CD4-positive, CD25-positive, alpha-beta regulatory T cell (primary cell): ENCODE measurements around the gene CKAP4. TPM values are rescaled to one million over a fixed set of nuclear protein-coding genes. Genes with fewer than 3 reads are reported as not detected.

Source experiments
- ATAC-seq, 2 donors: fragments of 150-1000 bp; cut with Tn5 transposase; one replicate each; pipeline ENCODE4 v1.10.0; 2021; ENCODE audit warnings: low read depth in 2 of 2, moderate number of reproducible peaks in 2 of 2, moderate library complexity in 1 of 2
- DNase-seq, 3 donors: peaks; one replicate each; pipeline versions ENCODE4 v3.0.0 to v3.0.0-alpha.2; 2012 to 2022; ENCODE audit warnings: mixed read lengths in 1 of 3
- H3K27ac ChIP-seq: one replicate; pipeline ENCODE4 v1.7.0; 2013; ENCODE audit warnings: mild to moderate bottlenecking, low read length; ENCODE audit not compliant: insufficient read depth, poor library complexity, severe bottlenecking
- H3K27me3 ChIP-seq: one replicate; pipeline ENCODE4 v1.7.0; 2013; ENCODE audit warnings: low read length; ENCODE audit not compliant: control insufficient read depth, insufficient read depth
- H3K36me3 ChIP-seq: one replicate; pipeline ENCODE4 v1.7.0; 2013; ENCODE audit warnings: mild to moderate bottlenecking, low read length, moderate library complexity; ENCODE audit not compliant: control insufficient read depth, insufficient read depth
- H3K4me1 ChIP-seq: 2 replicates; pipeline ENCODE4 v1.7.0; 2013; ENCODE audit warnings: mild to moderate bottlenecking, low read length; ENCODE audit not compliant: insufficient read depth, control insufficient read depth, poor library complexity, severe bottlenecking
- H3K4me3 ChIP-seq: one replicate; pipeline ENCODE4 v1.7.0; 2013; ENCODE audit warnings: low read depth, mild to moderate bottlenecking, low read length, moderate library complexity
- H3K9me3 ChIP-seq, 2 experiments: 1 replicate in 1 of 2; 2 replicates in 1 of 2; pipeline ENCODE4 v1.7.0; 2013; ENCODE audit warnings: low read length in 2 of 2, mild to moderate bottlenecking in 1 of 2, moderate library complexity in 1 of 2; ENCODE audit not compliant: control insufficient read depth in 2 of 2
- H3K27ac Mint-ChIP-seq, 3 donors: one replicate each; pipeline ENCODE4 v1.8.0; 2020 to 2022; ENCODE audit warnings: mild to moderate bottlenecking in 3 of 3, mixed read lengths in 3 of 3, moderate library complexity in 2 of 3
- H3K27me3 Mint-ChIP-seq: one replicate; pipeline ENCODE4 v1.8.0; 2022; ENCODE audit warnings: mild to moderate bottlenecking, mixed read lengths
- H3K36me3 Mint-ChIP-seq: one replicate; pipeline ENCODE4 v1.8.0; 2020; ENCODE audit warnings: mixed read lengths
- H3K4me1 Mint-ChIP-seq, 4 donors: one replicate each; pipeline ENCODE4 v1.8.0; 2020 to 2022; ENCODE audit warnings: mixed read lengths in 4 of 4, mild to moderate bottlenecking in 1 of 4
- H3K4me3 Mint-ChIP-seq, 4 donors: one replicate each; pipeline ENCODE4 v1.8.0; 2020 to 2022; ENCODE audit warnings: mild to moderate bottlenecking in 4 of 4, mixed read lengths in 4 of 4, moderate library complexity in 3 of 4
- H3K9me3 Mint-ChIP-seq, 7 donors: one replicate each; pipeline ENCODE4 v1.8.0; 2020 to 2022; ENCODE audit warnings: mixed read lengths in 7 of 7, mild to moderate bottlenecking in 3 of 7, moderate library complexity in 2 of 7
- polyA plus RNA-seq, 4 donors: library from polyadenylated mRNA; unstranded; fragments of 300-500 nt; fragmentation: Illumina TruSeq; gene quantifications; one replicate each; pipeline ENCODE4 v1.2.3, GENCODE V29; 2021
- total RNA-seq: library from RNA; stranded (reverse); gene quantifications from one replicate; pipeline ENCODE4 v1.2.3, GENCODE V29; 2022

Gene CKAP4
- total and polyA plus RNA-seq, 5 donors from 2014 or later: 3.4 to 6.0 (median 4.3) TPM

GRCh38 chr12:106213662-106214061, 34.2 kb downstream of the CKAP4 start:
- Mint-ChIP-seq H3K9me3 (peaks cover 0 to 11% (median 4%) of the 10 kb centered on the region in 7 donors), H3K4me3 (no peak overlapping the region), H3K4me1 (no peaks in the 10 kb centered on the region), H3K27me3 (peaks cover 12% of the 10 kb centered on the region), H3K36me3 (no peaks in the 10 kb centered on the region), H3K27ac (no peak overlapping the region)
- no peak for ATAC-seq
- Histone ChIP-seq H3K36me3 (no peaks in the 10 kb centered on the region), H3K4me3 (no peak overlapping the region), H3K4me1 (no peaks in the 10 kb centered on the region), H3K27ac (no peak overlapping the region), H3K9me3 (peaks cover 0 to 8% of the 10 kb centered on the region in 2 experiments), H3K27me3 (no peaks in the 10 kb centered on the region)
- DNase-seq: no peak

GRCh38 chr12:106211973-106212372, 35.8 kb downstream of the CKAP4 start:
- H3K27ac ChIP-seq: no peak overlapping the region
- H3K9me3 ChIP-seq: no peaks in the 10 kb centered on the region
- no peaks in the 10 kb centered on the region for H3K4me1 Mint-ChIP-seq
- H3K27ac Mint-ChIP-seq: no peak overlapping the region
- no peak overlapping the region for H3K4me3 Mint-ChIP-seq
- H3K27me3 ChIP-seq: no peaks in the 10 kb centered on the region
- no peaks in the 10 kb centered on the region for H3K36me3 Mint-ChIP-seq
- peaks cover 11% of the 10 kb centered on the region for H3K27me3 Mint-ChIP-seq
- no peaks in the 10 kb centered on the region for H3K4me1 ChIP-seq
- no peak overlapping the region for H3K4me3 ChIP-seq
- ATAC-seq: no peak
- H3K9me3 Mint-ChIP-seq: peaks cover 0 to 9% (median 3%) of the 10 kb centered on the region in 7 donors
- no peak for DNase-seq
- no peaks in the 10 kb centered on the region for H3K36me3 ChIP-seq

- Mint-ChIP-seq H3K27ac (no peak overlapping the region), H3K36me3 (no peaks in the 10 kb centered on the region), H3K27me3 (peaks cover 4% of the 10 kb centered on the region), H3K4me1 (no peaks in the 10 kb centered on the region), H3K4me3 (peak overlapping the region in 1 of 4 donors; percentile 44), H3K9me3 (peaks cover 0 to 9% (median 4%) of the 10 kb centered on the region in 7 donors)
- peaks cover 2% of the 10 kb centered on the region for H3K27me3 ChIP-seq
- H3K36me3 ChIP-seq: no peaks in the 10 kb centered on the region
- no peak overlapping the region for H3K4me3 ChIP-seq
- no peak for DNase-seq
- peaks cover 0 to 2% of the 10 kb centered on the region in 2 experiments for H3K9me3 ChIP-seq
- no peak overlapping the region for H3K27ac ChIP-seq
- no peaks in the 10 kb centered on the region for H3K4me1 ChIP-seq
- ATAC-seq: no peak
Observed at GRCh38 chr12:106205208-106206069, 42.4 kb downstream of the CKAP4 start.

GRCh38 chr12:106204312-106204711, 43.5 kb downstream of the CKAP4 start:
- peaks cover 0 to 2% of the 10 kb centered on the region in 2 experiments for H3K9me3 ChIP-seq
- peaks cover 0 to 9% (median 4%) of the 10 kb centered on the region in 7 donors for H3K9me3 Mint-ChIP-seq

GRCh38 chr12:106197906-106198623, 49.8 kb downstream of the CKAP4 start:
- ATAC-seq (no peak), DNase-seq (no peak)
- Mint-ChIP-seq H3K27ac (peak overlapping the region in 1 of 3 donors; percentile 27), H3K36me3 (no peaks in the 10 kb centered on the region), H3K9me3 (peaks cover 0 to 1% (median 0%) of the 10 kb centered on the region in 7 donors), H3K4me3 (no peak overlapping the region), H3K4me1 (no peaks in the 10 kb centered on the region), H3K27me3 (peaks cover 6% of the 10 kb centered on the region)
- Histone ChIP-seq H3K4me1 (no peaks in the 10 kb centered on the region), H3K27ac (no peak overlapping the region), H3K36me3 (no peaks in the 10 kb centered on the region), H3K9me3 (no peaks in the 10 kb centered on the region), H3K27me3 (peaks cover 6% of the 10 kb centered on the region), H3K4me3 (no peak overlapping the region)

More at GRCh38 chr12:106204312-106204711, 43.5 kb downstream of the CKAP4 start:
- H3K27me3 ChIP-seq: peaks cover 2% of the 10 kb centered on the region
- Mint-ChIP-seq H3K4me1 (no peaks in the 10 kb centered on the region), H3K27me3 (peaks cover 4% of the 10 kb centered on the region), H3K36me3 (no peaks in the 10 kb centered on the region), H3K4me3 (no peak overlapping the region), H3K27ac (no peak overlapping the region)
- no peak overlapping the region for H3K4me3 ChIP-seq
- no peaks in the 10 kb centered on the region for H3K36me3 ChIP-seq
- DNase-seq: no peak
- H3K4me1 ChIP-seq: no peaks in the 10 kb centered on the region
- ATAC-seq: no peak
- no peak overlapping the region for H3K27ac ChIP-seq

- Mint-ChIP-seq H3K9me3 (peaks cover 0 to 2% (median 0%) of the 10 kb centered on the region in 7 donors), H3K27me3 (peaks cover 6% of the 10 kb centered on the region), H3K36me3 (no peaks in the 10 kb centered on the region), H3K4me1 (no peaks in the 10 kb centered on the region), H3K4me3 (no peak overlapping the region), H3K27ac (no peak overlapping the region)
- no peak for ATAC-seq
- peaks cover 6% of the 10 kb centered on the region for H3K27me3 ChIP-seq
- no peak overlapping the region for H3K27ac ChIP-seq
- H3K36me3 ChIP-seq: no peaks in the 10 kb centered on the region
- no peak for DNase-seq
- no peak overlapping the region for H3K4me3 ChIP-seq
- no peaks in the 10 kb centered on the region for H3K4me1 ChIP-seq
- H3K9me3 ChIP-seq: no peaks in the 10 kb centered on the region
Observed at GRCh38 chr12:106195621-106196027, 52.2 kb downstream of the CKAP4 start.

GRCh38 chr12:106194351-106194750, 53.5 kb downstream of the CKAP4 start:
- Mint-ChIP-seq H3K27me3 (peaks cover 6% of the 10 kb centered on the region), H3K36me3 (no peaks in the 10 kb centered on the region), H3K9me3 (peaks cover 0 to 2% (median 0%) of the 10 kb centered on the region in 7 donors), H3K4me1 (no peaks in the 10 kb centered on the region), H3K27ac (no peak overlapping the region), H3K4me3 (no peak overlapping the region)
- no peak overlapping the region for H3K4me3 ChIP-seq
- no peaks in the 10 kb centered on the region for H3K36me3 ChIP-seq
- H3K9me3 ChIP-seq: no peaks in the 10 kb centered on the region
- H3K4me1 ChIP-seq: no peaks in the 10 kb centered on the region
- ATAC-seq (no peak), DNase-seq (no peak)
- H3K27ac ChIP-seq: no peak overlapping the region
- peaks cover 6% of the 10 kb centered on the region for H3K27me3 ChIP-seq
